ENCODE results near the gene KRTAP3-2.

Gene KRTAP3-2

DNA sequence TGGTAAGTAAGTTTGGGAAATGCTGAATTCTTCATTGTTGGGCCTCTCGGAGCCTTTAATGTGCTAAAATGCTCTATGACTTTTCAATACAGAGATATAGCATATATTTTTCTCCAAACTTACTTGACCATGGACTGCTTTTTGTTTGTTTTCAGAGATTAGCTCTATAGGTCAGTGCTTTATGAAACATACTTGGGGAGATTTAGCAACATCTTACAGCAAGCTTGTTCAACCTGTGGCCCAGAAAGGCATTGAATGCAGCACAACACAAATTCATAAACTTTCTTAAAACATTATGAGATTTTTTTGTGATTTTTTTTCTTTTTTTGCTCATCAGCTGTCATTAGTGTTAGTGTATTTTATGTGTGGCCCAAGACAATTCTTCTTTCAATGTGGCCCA is 10.2 kb upstream of the KRTAP3-2 start:
- no peak for DNase-seq

DNA sequence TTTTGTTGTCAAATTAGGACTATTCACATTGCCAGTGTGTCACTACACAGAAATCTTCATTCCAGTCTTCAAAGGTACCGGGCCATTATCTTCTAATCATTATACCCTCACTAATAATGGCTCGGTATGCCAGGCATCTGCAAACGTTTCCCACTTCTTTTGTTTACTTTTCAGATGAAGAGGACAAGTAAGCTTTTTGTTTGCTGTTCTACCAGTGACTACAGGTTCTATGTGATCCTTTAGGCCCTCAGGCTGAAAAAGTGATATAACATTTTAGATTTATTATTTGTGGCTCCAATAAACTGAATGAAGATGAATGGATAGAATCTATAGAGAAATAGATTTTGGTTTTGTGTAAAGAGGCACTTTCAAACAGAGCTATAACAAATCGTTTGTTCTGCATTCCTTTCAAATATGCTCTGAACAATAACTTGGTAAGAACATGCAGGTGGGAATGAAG is 9.6 kb upstream of the KRTAP3-2 start:
- no peak for DNase-seq

DNA sequence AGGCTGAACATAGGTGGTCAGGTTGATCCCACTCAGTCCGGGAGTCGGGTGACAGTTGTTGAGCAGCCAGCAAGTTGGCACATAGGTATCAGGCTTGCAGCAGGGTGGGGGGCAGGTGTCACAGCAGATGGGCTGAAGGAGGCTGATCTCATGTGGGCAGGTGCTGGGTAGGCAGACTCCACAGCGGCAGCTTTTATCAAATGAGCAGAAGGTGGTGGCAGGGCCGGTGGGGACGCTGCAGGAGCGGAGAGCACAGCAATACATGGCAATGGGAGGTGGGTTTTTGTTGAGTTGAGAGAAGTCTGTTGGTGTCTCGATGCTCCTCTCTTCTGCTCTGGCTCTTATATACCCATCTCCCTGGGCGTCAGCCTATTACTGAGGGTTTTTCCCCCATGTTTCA is 9.1 kb upstream of the KRTAP3-2 start, which contains the start of gene KRTAP3-1:
TSS of gene KRTAP3-1 (minus strand) at position 318 of the 400 bp plus-strand sequence. CDS start at position 264, 54 bp downstream.
- DNase-seq = no peak

DNA sequence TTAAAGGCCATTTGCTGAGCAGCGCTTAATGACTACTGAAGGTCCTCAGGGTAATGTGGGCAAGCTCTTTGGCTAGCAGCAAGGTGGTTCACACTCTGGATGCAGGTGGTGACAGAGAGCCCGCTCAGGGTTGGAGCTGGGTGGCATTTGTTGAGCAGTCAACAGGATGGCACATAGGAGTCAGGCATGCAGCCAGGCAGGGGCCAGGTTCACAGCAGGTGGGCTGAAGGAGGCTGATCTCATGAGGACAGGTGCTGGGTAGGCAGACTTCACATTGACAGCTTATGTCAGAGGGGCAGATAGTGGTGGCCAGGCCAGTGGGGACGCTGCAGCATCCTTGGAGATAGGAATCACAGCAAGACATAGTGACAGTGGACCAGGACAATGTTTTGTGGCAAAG is 4.7 kb upstream of the KRTAP3-2 start:
- no peak for DNase-seq

- no peak for DNase-seq
Measured at GRCh38 chr17:41003926-41004325, 4.2 kb upstream of the KRTAP3-2 start.

DNA sequence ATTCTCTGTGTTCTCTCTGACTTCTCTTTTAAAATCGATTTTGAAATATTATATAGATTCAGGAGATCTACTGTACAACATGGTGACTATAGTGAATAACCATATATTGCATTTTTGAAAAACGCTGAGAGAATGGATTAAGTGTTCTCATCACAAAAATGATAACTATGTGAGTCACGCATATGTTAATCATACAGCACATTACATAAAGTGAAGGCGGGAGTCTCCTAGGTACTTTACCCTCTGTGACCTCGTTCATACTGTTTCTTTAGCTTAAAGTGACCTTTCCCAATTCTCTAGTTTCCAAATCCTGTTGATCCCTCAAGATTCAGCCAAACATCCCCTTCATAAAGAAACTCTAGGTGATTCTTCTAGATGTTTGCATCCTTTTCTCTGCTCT is 3.1 kb upstream of the KRTAP3-2 start:
- no peak for DNase-seq

- no peak for DNase-seq
Measured at GRCh38 chr17:41001795-41002194, 2.1 kb upstream of the KRTAP3-2 start.

DNA sequence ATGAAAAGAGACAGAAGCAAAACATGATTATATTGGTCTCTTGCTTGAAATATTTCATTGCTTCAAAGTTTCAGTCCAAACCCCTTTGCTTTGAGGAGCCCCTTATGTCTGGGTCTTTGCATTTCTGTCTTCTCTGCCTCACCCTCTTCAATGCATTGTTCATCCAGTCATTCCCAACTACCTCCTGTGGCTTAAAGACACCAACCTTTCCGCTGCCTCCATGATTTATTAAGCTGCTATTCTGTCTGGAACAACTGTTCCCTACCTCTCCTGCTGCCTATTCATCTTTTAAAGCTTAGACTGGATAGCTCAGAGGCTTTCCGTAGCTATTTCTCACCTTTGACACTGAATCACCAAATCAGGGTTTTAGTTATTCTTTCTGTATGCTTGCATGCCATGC is 2.3 kb downstream of the KRTAP3-2 start:
- DNase-seq = no peak

GRCh38 chr17:40996829-40997228 is 2.9 kb downstream of the KRTAP3-2 start:
- no peak for DNase-seq

GRCh38 chr17:40995116-40995515 is 4.6 kb downstream of the KRTAP3-2 start:
- no peak for DNase-seq

- DNase-seq = no peak
Measured at GRCh38 chr17:40993839-40994238, 5.9 kb downstream of the KRTAP3-2 start, which contains the start of gene KRTAP3-3. TSS of gene KRTAP3-3 (minus strand) at chr17:40994164. CDS start at chr17:40994097, 67 bp downstream.

DNA sequence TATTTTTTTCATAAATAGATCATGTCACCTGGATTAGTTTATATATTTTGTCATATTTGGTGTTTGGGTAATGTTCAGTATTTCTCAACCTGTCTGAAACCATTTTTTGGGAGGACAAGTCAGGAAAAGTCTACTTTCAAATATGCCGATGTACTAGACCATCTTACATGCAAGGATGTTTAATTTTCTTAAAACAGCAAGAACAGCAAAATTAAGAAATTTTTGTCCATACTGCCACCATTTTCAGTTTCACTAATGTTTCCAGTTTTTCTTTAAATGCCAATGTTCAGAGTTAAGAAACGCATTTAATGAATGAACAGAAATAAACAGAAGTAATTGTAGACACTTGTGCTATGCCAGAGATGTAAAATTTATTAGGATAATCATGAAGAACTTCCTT is 6.6 kb downstream of the KRTAP3-2 start:
- no peak for DNase-seq

GRCh38 chr17:40992666-40993065 is 7.0 kb downstream of the KRTAP3-2 start:
- no peak for DNase-seq

DNA sequence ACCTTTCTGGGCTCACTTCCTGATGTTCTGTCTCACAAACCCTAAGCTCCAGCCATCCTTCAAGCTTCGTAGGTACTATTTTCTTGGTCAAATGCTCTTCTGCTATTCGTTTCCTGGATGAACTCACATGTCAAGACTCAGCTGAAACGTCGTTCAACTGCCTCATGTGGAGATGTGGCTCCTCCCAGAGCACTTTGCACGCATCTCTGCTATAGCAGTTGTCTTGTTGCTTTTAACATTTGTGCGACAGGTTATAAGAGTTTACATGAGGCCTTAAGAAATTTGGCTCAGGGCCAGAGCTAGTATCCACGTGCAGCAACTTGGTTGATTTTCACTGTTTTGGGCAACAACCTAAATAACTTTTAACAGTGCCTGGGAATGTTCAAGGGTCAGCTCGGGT is 12.8 kb downstream of the KRTAP3-2 start:
- DNase-seq = no peak

- no peak for DNase-seq
Measured at GRCh38 chr17:40984226-40984625, 15.5 kb downstream of the KRTAP3-2 start, which contains the start of gene KRT40. TSS of gene KRT40 (minus strand) at chr17:40984326. CDS start at chr17:40984273, 53 bp downstream.

GRCh38 chr17:40981115-40981514 is 18.6 kb downstream of the KRTAP3-2 start:
- no peak for DNase-seq

DNA sequence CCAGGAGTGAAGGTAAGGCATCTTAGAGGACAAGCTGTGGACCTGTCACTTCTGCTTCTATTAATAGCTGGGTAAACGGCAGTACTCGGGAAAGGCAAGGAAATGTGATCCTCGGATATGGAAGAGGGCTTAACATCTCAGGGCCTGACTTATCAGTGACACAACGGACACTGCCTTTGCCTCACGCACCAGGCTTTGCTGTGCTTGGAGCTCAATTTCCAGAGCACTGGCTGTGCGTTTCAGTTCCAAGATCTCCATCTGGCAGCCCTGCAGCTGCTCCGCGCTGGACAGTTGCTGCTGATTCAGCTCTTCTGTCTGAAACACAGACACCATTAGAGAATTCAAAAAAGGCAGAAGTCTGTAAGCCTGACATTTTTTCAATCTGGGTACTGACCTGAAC is 19.1 kb downstream of the KRTAP3-2 start:
- no peak for DNase-seq

GRCh38 chr17:40980117-40980516 is 19.6 kb downstream of the KRTAP3-2 start:
- DNase-seq = no peak

DNA sequence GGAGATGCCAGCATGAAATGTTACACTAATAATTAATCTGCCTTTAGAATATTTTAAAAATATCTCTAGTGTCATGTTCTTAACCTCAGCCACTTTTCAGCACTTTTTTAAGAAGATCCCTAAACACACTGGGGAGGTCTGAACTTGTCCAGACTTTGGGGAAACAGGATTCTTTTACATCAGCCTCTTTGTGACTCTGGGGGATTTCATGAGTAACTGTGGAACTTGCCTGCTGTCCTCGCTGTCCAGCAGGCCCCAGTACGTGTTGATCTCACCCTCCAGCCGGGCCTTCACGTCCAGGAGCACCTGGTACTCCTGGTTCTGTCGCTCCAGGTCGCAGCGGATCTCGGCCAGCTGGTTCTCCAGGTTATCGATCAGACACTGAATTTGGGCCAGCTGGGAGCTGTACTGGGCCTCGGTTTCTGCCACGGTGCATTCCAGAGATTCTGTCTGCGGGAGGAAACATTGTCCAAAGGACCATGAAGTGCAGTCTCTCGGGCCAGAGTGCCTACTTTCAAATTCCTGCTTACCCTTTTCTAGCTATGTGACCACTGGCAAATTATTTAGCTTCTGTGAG is 21.0 kb downstream of the KRTAP3-2 start:
- DNase-seq = no peak

GRCh38 chr17:40975516-40975915 is 24.2 kb downstream of the KRTAP3-2 start:
- DNase-seq = no peak

DNA sequence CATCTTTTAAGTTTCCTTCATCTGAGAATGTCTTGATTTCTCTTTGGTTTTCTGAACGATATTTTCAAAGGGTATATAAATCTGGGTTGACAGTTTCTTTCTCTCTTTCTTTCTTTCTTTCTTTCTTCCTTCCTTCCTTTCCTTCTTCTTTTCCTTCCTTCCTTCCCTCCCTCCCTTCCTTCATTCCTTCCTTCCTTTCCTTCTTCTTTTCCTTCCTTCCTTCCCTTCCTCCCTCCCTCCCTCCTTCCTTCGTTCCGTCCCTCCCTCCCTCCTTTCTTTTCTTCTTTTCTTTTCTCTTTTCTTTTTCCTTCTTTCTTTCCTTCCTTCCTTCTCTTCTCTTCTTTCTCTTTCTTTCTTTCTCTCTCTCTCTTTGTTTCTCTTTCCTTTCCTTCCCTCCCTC is 25.3 kb downstream of the KRTAP3-2 start:
- DNase-seq = no peak

DNA sequence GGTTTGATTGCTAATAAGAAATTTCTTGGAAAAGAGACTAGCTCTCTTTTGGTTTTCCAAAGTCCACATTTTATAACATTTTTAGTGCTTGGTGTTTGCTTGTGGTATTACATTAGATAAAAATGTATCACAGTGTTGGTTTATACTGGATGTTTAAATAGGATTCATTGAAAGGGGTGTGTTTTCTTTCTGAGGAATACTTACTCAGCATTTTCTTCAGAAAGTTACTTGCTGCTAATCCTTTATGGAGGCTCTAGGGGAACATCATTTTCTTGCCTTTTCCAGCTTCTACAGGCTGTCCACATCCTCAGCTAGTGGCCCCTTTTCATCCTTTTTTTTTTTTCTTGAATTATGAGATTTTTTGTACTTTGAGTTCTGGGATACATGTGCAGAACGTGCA is 32.1 kb downstream of the KRTAP3-2 start:
- DNase-seq = no peak

GRCh38 chr17:40966848-40967247 is 32.9 kb downstream of the KRTAP3-2 start, which contains the start of gene KRT39:
TSS of gene KRT39 (minus strand) at chr17:40966948. CDS start at chr17:40966856, 92 bp downstream.
- DNase-seq = no peak

DNA sequence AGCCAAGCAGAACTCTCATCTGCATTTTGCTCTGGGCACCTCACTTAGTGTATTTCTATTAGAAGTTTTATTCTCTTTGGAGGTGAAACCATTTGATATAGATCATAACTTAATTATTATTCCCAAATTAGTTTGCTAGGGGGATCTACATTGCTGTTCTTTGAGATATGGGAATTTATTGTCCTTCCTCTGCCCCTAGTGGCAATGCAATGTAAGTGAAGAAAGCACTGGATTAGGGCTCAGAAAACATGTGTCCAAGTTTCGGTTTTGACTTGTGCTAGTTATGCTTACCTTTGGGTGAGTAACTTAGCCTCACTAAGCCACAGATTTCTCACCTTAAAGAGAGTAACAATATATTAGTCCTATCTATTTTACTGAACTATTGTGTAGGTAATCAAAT is 35.9 kb downstream of the KRTAP3-2 start:
- DNase-seq = peak in 1 of 2 donors; percentile 24

DNA sequence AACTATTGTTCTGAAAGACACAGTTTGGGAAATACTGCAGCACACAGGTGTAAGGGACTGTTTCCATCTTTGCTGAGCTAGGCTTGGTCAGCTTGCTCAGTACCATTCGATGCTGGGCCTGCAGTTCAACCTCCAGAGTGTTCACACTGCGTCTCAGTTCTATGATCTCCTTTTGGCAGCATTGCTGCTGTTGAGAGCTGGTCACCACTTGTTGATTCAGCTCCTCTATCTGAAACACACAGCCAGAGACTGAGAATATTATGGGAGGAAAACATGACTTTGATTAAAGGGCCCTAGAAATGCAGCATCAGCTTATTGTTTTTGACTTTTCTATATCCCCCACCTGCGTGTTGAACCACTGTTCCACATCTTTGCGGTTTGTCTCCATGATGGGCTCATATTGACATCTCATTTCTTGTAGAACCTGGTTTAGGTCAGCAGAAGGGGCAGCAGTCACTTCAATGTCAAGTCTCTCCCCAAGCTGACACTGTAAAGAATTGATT is 37.6 kb downstream of the KRTAP3-2 start:
- DNase-seq = no peak
